Measurements from ENCODE around the gene DICER1.

DNA sequence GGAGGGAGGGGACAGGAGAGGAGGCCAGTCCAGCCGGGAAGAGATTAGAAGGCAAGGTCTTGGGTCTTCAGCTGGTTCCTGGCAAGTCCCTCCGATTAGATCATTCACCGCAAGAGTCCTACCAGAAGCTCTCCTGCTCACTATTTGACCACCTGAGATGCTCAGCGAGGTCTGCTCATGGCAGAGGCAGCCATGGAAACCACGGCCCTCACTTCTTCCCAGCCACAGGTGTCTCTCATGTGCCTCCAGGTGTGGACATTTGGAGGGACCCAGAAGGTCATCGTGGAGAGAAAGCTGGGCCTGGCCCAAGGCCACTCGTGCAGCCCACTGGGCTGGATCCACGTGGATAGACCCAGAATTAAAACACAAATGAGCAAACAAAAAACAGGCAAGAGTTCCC lies 99.5 kb downstream of the DICER1 start:
- TF ChIP-seq GATA2 (IDR thresholded peaks at IDR 0.05; ENCODE audit: low read depth, low read length) (no peak), GATA3 (IDR thresholded peaks at IDR 0.05; ENCODE audit: low read depth, low read length) (no peak)

All from SH-SY5Y (cell line).